Measurements from ENCODE around the gene PEAR1. TPM values are rescaled to one million over a fixed set of nuclear protein-coding genes. Genes with fewer than 3 reads are reported as not detected.

The PEAR1 gene
- total RNA-seq, 4 donors from 2014 or later = 4.3 to 11.2 (median 6.0) TPM

DNA sequence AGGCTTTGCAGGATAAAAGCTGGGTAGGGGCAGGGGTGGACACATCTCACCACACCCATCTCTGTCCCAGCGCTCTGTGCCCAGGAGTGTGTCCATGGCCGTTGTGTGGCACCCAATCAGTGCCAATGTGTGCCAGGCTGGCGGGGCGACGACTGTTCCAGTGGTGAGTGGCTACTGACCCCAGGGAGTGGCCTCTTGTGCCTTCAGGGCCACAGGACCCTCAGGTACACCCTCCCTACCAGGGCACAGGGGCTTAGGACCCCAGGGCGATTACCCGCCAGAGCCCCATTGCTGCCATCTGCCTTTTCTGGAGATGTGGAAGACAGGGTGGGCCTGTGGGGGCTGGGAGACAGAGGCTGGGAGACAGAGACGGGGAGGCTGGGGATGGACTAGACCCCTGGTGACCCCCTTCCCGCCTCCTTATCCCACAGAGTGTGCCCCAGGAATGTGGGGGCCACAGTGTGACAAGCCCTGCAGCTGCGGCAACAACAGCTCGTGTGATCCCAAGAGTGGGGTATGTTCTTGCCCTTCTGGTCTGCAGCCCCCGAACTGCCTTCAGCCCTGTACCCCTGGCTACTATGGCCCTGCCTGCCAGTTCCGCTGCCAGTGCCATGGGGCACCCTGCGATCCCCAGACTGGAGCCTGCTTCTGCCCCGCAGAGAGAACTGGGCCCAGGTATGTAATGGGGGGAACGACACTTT, 12.8 kb downstream of the PEAR1 start:
- H3K9me3 ChIP-seq = no peaks in the 10 kb centered on the region
- peaks cover 0 to 2% of the 10 kb centered on the region in 2 donors for H3K4me1 ChIP-seq
- H3K27ac ChIP-seq = no peak overlapping the region
- no peak for ATAC-seq
- no peak overlapping the region for H3K4me3 ChIP-seq
- in situ Hi-C loops (cut with MboI; ENCODE audit: low sequenced_read_pairs in 4 of 4) (no loop called here), intact Hi-C loops (cut with DNase I; ENCODE audit: low total_unique reads) (no loop called here)
- peaks cover 0 to 11% (median 7%) of the 10 kb centered on the region in 3 donors for H3K27me3 ChIP-seq
- peaks cover 0 to 3% of the 10 kb centered on the region in 2 donors for H3K36me3 ChIP-seq
- TF ChIP-seq, protein P1, sequence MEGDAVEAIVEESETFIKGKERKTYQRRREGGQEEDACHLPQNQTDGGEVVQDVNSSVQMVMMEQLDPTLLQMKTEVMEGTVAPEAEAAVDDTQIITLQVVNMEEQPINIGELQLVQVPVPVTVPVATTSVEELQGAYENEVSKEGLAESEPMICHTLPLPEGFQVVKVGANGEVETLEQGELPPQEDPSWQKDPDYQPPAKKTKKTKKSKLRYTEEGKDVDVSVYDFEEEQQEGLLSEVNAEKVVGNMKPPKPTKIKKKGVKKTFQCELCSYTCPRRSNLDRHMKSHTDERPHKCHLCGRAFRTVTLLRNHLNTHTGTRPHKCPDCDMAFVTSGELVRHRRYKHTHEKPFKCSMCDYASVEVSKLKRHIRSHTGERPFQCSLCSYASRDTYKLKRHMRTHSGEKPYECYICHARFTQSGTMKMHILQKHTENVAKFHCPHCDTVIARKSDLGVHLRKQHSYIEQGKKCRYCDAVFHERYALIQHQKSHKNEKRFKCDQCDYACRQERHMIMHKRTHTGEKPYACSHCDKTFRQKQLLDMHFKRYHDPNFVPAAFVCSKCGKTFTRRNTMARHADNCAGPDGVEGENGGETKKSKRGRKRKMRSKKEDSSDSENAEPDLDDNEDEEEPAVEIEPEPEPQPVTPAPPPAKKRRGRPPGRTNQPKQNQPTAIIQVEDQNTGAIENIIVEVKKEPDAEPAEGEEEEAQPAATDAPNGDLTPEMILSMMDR (IDR thresholded peaks at IDR 0.05 in 4 of 5, conservative IDR thresholded peaks at IDR 0.05 in 1 of 5) = no peak
- TF ChIP-seq POLR2A (IDR thresholded peaks at IDR 0.05) = no peak
- DNase-seq = no peak

- no peak for ATAC-seq
- peaks cover 0 to 3% of the 10 kb centered on the region in 2 donors for H3K36me3 ChIP-seq
- intact Hi-C loops (cut with DNase I; ENCODE audit: low total_unique reads) (no loop called here), in situ Hi-C loops (cut with MboI; ENCODE audit: low sequenced_read_pairs in 4 of 4) (no loop called here)
- TF ChIP-seq, protein P1 (IDR thresholded peaks at IDR 0.05 in 4 of 5, conservative IDR thresholded peaks at IDR 0.05 in 1 of 5) = no peak
- no peak for TF ChIP-seq POLR2A (IDR thresholded peaks at IDR 0.05)
- H3K4me1 ChIP-seq = no peaks in the 10 kb centered on the region
- no peaks in the 10 kb centered on the region for H3K9me3 ChIP-seq
- DNase-seq = no peak
- H3K4me3 ChIP-seq = no peak overlapping the region
- H3K27ac ChIP-seq = no peak overlapping the region
- peaks cover 0 to 11% (median 7%) of the 10 kb centered on the region in 3 donors for H3K27me3 ChIP-seq
Observed at GRCh38 chr1:156908541-156908940, 15.0 kb downstream of the PEAR1 start.

- no peaks in the 10 kb centered on the region for H3K4me1 ChIP-seq
- intact Hi-C loops (cut with DNase I; ENCODE audit: low total_unique reads) (no loop called here), in situ Hi-C loops (cut with MboI; ENCODE audit: low sequenced_read_pairs in 4 of 4) (no loop called here)
- peaks cover 0 to 11% (median 7%) of the 10 kb centered on the region in 3 donors for H3K27me3 ChIP-seq
- ATAC-seq (no peak), DNase-seq (no peak)
- H3K9me3 ChIP-seq = no peaks in the 10 kb centered on the region
- H3K36me3 ChIP-seq = peaks cover 0 to 3% of the 10 kb centered on the region in 2 donors
- TF ChIP-seq, protein P1 (IDR thresholded peaks at IDR 0.05 in 4 of 5, conservative IDR thresholded peaks at IDR 0.05 in 1 of 5) = no peak
- TF ChIP-seq POLR2A (IDR thresholded peaks at IDR 0.05) = no peak
- no peak overlapping the region for H3K4me3 ChIP-seq
- no peak overlapping the region for H3K27ac ChIP-seq
Observed at GRCh38 chr1:156908955-156909354, 15.4 kb downstream of the PEAR1 start.

DNA sequence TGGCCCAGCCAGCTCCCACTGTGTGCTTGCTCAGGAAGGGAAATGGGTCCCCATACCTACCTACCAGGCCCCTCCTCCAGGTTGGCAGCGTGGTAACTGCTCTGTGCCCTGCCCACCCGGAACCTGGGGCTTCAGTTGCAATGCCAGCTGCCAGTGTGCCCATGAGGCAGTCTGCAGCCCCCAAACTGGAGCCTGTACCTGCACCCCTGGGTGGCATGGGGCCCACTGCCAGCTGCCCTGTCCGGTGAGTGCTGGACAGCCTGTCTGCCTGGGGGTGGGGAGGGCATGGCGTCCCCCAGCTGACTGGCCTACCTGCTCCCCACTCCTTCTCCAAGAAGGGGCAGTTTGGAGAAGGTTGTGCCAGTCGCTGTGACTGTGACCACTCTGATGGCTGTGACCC, 16.2 kb downstream of the PEAR1 start:
- DNase-seq = no peak
- H3K36me3 ChIP-seq = peaks cover 0 to 3% of the 10 kb centered on the region in 2 donors
- H3K9me3 ChIP-seq = no peaks in the 10 kb centered on the region
- in situ Hi-C loops (cut with MboI; ENCODE audit: low sequenced_read_pairs in 4 of 4) = no loop called here
- TF ChIP-seq, protein P1 (IDR thresholded peaks at IDR 0.05 in 4 of 5, conservative IDR thresholded peaks at IDR 0.05 in 1 of 5) = no peak
- no peak for TF ChIP-seq POLR2A (IDR thresholded peaks at IDR 0.05)
- H3K4me1 ChIP-seq = no peaks in the 10 kb centered on the region
- no peak for ATAC-seq
- no peak overlapping the region for H3K27ac ChIP-seq
- H3K27me3 ChIP-seq = peaks cover 0 to 11% (median 7%) of the 10 kb centered on the region in 3 donors
- H3K4me3 ChIP-seq = no peak overlapping the region
- intact Hi-C loops (cut with DNase I; ENCODE audit: low total_unique reads) = loop anchor here (10.0 kb wide), 1 partner anchor 165 kb away; no protein-coding TSS in a partner anchor
